Mesodermal cell (in vitro differentiated cells): ENCODE data around the gene BLOC1S4.

Experiments
- H3K27ac ChIP-seq: 2 replicates; pipeline ENCODE4 v1.7.0; 2013; ENCODE audit warnings: mild to moderate bottlenecking, low read depth, low read length, moderate library complexity; ENCODE audit not compliant: severe bottlenecking
- H3K36me3 ChIP-seq: 2 replicates; pipeline ENCODE4 v1.7.1; 2013; ENCODE audit warnings: mild to moderate bottlenecking, low read length, moderate library complexity; ENCODE audit not compliant: control insufficient read depth, insufficient read depth
- H3K4me1 ChIP-seq: one replicate; pipeline ENCODE4 v1.7.1; 2013; ENCODE audit warnings: mild to moderate bottlenecking, low read length; ENCODE audit not compliant: insufficient read depth, control insufficient read depth, poor library complexity, severe bottlenecking
- H3K4me3 ChIP-seq: 2 replicates; pipeline ENCODE4 v1.7.0; 2013; ENCODE audit warnings: low read length, control low read depth, mild to moderate bottlenecking; ENCODE audit not compliant: insufficient read depth, poor library complexity, severe bottlenecking; ENCODE audit errors: extremely low read depth
- H3K9me3 ChIP-seq: 2 replicates; pipeline ENCODE4 v1.7.1; 2013; ENCODE audit warnings: mild to moderate bottlenecking, low read length, moderate library complexity; ENCODE audit not compliant: control insufficient read depth
- WGBS, 2 experiments: methylation state at CpG; one replicate each; pipeline ENCODE4 v1.1.5; 2013; ENCODE audit warnings: missing lambda C conversion rate in 2 of 2; ENCODE audit not compliant: insufficient coverage in 2 of 2; 5-methylcytosine and 5-hydroxymethylcytosine counted together

The BLOC1S4 gene

DNA sequence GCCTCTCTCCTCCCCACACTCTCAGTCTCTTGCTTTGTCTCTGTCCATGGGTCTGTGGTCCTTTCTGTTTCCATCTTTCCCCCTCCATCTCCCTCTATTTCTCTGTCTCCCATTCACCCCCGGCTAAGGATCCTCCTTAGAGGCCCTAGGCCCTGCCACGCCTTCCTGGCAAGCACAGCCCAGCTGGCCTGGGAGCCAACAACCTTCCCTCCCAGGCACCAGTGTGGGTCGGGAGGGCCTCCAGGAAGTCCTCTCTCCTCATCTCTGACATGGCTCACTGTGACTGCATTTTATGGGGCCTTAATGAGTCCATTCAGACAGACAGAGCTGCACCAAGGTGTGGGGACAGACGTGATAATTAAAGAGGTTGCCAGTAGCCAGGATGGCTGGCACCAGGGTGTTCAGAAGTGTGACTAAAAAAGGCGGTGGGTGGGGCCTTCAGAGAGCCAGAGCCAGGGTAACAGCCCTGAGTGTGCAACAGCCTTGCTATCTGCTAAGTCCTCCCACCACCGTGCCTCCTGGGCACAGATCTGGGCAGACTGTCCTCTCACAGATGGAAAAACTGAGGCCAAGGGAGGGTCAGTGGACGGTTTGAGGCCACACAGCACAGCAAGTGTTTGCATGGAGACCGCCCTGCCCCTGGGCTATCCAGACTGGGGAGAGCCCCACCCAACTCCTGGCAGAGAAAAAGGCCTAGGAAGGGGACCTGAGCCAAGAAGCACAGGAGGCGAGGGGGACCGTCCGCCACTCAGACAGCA is 31.5 kb downstream of the BLOC1S4 start:
- Histone ChIP-seq H3K36me3 (no peaks in the 10 kb centered on the region), H3K4me1 (peaks cover 14% of the 10 kb centered on the region), H3K4me3 (no peak overlapping the region), H3K27ac (no peak overlapping the region), H3K9me3 (peaks cover 4% of the 10 kb centered on the region)
- WGBS, 2 experiments: 80 to 90% methylated on average over 8 of the region's 11 CpGs

DNA sequence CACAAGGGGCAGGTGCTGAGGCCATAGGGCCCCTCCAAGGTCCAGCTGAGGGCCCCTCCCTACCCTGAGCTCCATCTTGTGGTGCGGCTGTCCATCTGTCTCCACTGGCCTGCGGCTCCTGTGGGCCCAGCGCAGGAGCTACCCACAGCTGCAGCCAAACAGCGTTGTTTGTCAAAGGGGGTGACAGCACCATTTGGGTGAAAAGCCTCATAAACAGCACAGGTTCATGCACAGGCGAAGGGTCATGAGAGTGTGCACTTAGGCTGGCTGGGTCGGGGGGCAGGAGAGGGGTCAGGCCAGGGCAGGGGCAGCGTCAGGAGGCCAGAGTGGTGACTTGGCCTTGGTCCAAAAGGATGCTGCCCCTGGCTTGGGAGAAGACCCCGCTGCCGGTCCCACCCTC is 32.3 kb downstream of the BLOC1S4 start:
- Histone ChIP-seq H3K9me3 (peaks cover 4% of the 10 kb centered on the region), H3K36me3 (no peaks in the 10 kb centered on the region), H3K4me3 (no peak overlapping the region), H3K4me1 (peaks cover 14% of the 10 kb centered on the region), H3K27ac (no peak overlapping the region)
- WGBS, 2 experiments: 96 to 100% methylated on average over 6 to 9 of the region's 9 CpGs

DNA sequence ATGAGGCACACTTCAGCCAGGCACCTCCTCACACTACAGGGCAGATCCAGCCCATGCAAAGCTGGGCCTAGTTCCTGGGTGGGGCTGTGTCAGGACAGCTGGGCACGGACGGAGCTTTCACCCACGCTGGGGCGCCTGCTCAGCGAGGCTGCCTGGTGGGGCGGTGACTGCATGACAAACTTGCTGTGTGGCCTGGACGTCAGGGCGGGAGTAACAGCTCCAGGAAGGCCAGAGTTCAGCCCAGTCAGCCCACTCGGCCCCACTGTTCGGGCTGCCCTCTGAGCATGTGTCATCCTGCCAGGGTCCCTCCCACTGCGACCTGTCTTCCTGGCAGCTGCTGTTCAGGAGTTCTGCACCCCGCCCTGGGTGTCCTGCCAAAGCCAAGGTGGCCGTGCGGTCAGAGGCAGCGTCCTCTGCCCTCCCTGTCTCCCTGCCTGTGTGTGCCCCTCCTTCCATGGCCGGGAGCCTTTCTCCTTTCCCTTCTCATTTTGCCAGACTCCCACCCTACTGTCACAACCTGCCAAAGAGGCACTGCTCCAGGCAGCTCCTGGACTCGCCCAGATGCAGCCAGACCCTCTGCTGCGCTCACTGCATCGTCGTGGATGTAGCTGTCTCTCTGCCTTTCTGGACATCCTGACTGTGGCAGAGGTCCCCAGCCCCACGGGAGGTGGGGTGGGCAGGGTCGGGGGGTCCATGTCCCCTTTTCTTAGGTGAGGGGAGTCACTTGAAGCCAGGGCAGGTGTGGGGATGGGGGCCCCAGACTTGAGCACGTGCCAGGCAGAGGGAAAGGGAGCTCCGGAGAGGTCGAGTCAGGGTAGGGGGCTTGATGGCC is 33.6 kb downstream of the BLOC1S4 start:
- Histone ChIP-seq H3K36me3 (no peaks in the 10 kb centered on the region), H3K27ac (no peak overlapping the region)
- 84 to 86% methylated on average over 21 to 25 of the region's 25 CpGs for WGBS, 2 experiments

DNA sequence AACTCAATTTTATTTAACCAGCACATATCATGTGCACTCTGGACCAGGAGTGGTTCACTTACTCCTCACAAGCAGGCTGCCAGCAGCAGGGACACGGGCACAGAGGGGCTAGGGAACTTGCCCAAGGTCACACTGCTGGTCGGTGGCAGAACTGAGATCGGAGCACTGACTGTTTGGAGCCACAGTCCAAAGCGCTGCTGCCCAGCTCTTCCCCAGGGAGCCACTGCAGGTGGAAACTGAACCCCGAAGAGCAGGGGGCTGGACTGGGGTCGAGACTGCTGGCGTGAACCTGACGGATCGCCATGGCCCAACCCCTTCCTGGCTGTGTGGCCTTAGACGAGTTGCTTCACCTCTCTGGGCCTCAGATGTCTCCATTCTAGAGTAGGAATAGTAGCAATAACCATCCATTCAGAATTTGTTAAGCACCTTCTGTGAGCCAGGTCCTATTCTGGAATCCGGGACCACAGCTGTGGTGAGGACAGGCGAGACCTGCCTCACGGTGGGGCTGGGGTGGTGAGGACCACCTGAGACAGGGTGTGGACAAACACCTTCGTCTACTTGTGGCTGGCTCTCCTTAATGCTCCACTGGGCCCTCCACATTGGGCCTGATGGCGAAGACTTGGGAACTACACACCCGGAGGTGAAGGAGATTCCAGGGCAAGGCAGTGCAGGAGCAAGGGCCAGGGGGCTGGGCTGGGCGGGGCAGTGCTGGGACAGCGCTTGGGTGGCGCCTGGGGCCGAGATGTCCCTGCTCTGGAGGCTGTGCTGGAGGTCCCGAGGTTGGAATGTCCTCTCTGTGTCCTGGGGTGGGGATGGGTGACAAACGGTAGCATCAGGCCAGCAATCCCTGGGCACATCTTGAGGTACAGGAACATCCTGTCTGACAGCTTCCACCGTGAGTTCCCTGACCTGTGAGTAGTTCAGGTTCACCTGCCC is 34.6 kb downstream of the BLOC1S4 start:
- H3K36me3 ChIP-seq: no peaks in the 10 kb centered on the region
- 93 to 95% methylated on average over 17 to 18 of the region's 23 CpGs for WGBS, 2 experiments
- H3K4me1 ChIP-seq: peaks cover 14% of the 10 kb centered on the region
- H3K27ac ChIP-seq: no peak overlapping the region
- no peak overlapping the region for H3K4me3 ChIP-seq
- no peaks in the 10 kb centered on the region for H3K9me3 ChIP-seq

More for the DNA sequence above, 33.6 kb downstream of the BLOC1S4 start:
- no peaks in the 10 kb centered on the region for H3K9me3 ChIP-seq
- H3K4me1 ChIP-seq: peaks cover 14% of the 10 kb centered on the region
- H3K4me3 ChIP-seq: no peak overlapping the region

DNA sequence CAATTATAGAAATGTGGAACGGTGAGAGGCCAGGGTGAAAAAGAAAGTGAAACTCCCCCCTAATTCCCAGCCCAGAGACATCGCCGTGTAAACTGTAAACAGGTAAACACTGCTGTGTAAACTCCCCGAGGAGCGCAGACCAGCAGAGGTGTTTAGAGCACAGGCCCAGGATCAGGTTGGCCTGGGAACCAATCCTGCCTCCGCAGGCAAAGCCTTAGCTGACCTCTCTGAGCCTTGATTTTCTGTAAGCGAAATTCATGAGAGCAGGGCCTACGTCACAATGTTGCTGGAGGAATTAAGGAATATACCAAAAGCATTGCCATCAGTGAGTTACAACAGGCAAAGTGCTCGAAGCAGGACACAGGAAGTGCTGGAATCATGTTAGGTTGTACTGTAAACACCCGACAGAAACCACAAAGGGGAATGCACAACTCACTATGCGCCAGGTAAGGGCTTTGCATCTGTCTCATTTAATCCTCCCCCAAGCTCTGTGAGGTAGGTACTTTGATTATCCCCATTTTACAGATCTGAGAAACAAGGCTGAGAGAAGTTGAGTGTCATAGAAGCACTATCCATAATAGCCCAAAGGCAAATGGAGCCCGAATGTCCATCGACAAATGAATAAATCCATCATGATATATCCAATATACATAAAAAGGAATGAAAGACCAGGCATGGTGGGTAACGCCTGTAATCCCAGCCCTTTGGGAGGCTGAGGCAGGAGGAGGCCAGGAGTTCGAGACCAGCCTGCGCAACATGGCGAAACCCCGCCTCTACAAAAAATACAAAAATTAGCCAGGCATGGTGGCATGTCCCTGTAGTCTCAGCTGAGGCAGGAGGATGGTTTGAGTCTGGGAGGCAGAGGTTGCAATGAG is 35.9 kb downstream of the BLOC1S4 start:
- Histone ChIP-seq H3K4me3 (no peak overlapping the region), H3K36me3 (no peaks in the 10 kb centered on the region), H3K4me1 (peaks cover 14% of the 10 kb centered on the region), H3K27ac (no peak overlapping the region), H3K9me3 (no peaks in the 10 kb centered on the region)
- WGBS, 2 experiments: 75 to 81% methylated on average over 12 to 15 of the region's 18 CpGs

DNA sequence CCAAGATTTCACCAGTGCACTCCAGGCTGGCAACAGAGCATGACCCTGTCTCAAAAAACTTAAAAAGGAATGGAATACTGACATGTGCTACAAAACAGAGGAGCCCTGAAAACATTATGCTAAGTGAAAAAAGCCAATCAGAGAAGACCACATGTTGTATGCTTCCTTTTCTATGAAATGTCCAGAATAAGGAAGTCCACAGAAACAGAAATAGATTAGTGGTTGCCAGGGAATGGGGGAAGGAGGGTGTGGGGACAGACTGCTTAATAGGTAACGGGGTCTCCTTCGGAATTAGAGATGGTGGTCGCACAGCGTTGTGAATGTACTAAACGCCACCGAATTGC is 36.5 kb downstream of the BLOC1S4 start:
- Histone ChIP-seq H3K27ac (no peak overlapping the region), H3K4me3 (no peak overlapping the region), H3K9me3 (no peaks in the 10 kb centered on the region), H3K4me1 (peaks cover 8% of the 10 kb centered on the region), H3K36me3 (no peaks in the 10 kb centered on the region)
- WGBS, 2 experiments: 98 to 99% methylated on average over 6 of the region's 6 CpGs

DNA sequence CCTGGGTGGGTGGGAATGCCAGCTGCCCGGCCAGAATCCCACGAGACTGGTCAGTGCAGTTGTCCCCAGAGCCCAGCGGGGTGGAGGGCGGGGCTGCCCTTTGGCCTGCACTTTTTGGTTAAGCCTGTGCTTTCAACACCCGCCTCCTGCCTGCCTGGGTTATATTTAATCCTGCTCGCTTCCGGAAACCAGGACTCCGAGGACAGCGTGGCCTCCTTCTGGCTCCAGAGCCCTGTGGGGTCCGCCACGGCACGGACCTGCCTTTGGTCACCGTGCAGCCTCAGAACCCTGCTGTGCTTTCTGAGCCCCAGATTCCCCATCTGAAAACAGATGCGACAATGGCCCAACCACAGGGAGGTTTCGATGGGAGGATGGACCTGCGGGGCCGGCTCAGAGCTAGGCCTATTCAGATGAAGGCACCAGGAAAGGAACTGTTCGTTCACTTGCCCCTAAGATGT is 37.2 kb downstream of the BLOC1S4 start:
- H3K9me3 ChIP-seq: no peaks in the 10 kb centered on the region
- no peaks in the 10 kb centered on the region for H3K36me3 ChIP-seq
- 77 to 82% methylated on average over 13 to 18 of the region's 18 CpGs for WGBS, 2 experiments
- H3K27ac ChIP-seq: no peak overlapping the region
- H3K4me1 ChIP-seq: peaks cover 8% of the 10 kb centered on the region
- H3K4me3 ChIP-seq: no peak overlapping the region

DNA sequence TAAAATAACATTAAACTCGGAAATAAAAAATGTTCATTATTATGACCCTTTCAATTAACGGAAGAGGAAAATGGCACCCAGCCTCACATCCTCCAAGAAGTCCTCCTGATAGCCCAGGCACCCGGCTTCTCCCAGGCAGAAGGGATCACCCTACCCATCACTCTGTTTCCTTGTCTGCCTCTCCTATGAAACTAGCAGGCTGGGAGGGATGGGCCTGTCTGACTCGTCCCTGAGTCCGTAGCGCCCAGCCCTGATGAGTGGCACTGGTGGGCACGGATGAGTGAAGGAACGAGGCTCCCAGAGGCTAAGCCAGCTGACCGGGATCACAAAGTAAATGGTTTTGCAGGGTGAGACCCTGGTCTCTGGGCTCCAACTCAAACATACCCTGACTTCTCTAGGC is 37.9 kb downstream of the BLOC1S4 start:
- 82 to 90% methylated on average over 6 to 8 of the region's 9 CpGs for WGBS, 2 experiments
- Histone ChIP-seq H3K27ac (no peak overlapping the region), H3K4me3 (no peak overlapping the region), H3K4me1 (peaks cover 11% of the 10 kb centered on the region), H3K9me3 (no peaks in the 10 kb centered on the region), H3K36me3 (no peaks in the 10 kb centered on the region)

DNA sequence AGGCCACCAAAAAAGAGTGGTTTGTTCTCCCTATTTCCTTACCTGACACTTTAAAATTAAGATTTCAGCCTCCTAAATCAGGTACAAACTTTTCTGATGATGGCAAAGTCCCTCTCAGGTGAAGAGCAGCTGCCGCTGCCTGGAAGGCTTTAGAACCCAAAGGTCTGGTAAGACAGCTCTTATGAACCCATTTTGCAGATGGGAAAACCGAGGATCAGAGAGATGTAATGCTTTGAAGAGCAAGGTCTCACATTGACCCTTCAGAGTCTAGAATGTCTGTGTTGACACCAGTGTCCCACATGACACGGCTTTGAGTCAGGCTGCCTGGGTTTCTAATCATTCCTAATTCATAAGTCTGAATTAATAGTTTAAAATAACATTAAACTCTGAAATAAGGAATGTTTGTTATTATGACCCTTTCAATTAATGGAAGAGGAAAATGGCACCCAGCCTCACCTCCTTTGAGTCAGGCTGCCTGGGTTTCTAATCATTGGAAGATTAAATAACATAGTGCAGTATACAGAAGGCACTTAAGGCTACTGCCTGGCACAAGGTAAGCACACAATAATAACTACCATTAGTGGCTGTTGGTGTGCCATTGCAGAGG is 38.6 kb downstream of the BLOC1S4 start:
- no peak overlapping the region for H3K27ac ChIP-seq
- H3K9me3 ChIP-seq: no peaks in the 10 kb centered on the region
- H3K4me1 ChIP-seq: peaks cover 7% of the 10 kb centered on the region
- no peaks in the 10 kb centered on the region for H3K36me3 ChIP-seq
- H3K4me3 ChIP-seq: no peak overlapping the region
- WGBS, 2 experiments: 77 to 85% methylated on average over 2 of the region's 3 CpGs
